HEK293T (cell line): ENCODE data around the gene NMT1.

Source experiments
- CTCF ChIA-PET: fragments of 350-600 bp; formaldehyde crosslinking; extraction: SDS; loops from one replicate; lab custom pipeline; 2021; ENCODE audit warnings: antibody characterized with exemption, inconsistent platforms; lab: Yijun Ruan, JAX
- POLR2A ChIA-PET: fragments of 350-600 bp; formaldehyde crosslinking; extraction: SDS; loops from one replicate; lab custom pipeline; 2020; ENCODE audit warnings: antibody characterized with exemption, inconsistent platforms; lab: Yijun Ruan, JAX
- DNase-seq: peaks from one replicate; pipeline ENCODE4 v3.0.0; 2012; ENCODE audit warnings: mixed read lengths; ENCODE audit errors: extremely low spot score
- ARNT ChIP-seq: fragments of 450-650 bp; IDR thresholded peaks from 2 replicates; pipeline ENCODE4 v1.6.1; 2017; ENCODE audit warnings: mild to moderate bottlenecking
- BHLHE40 ChIP-seq: fragments of 450-650 bp; IDR thresholded peaks from 2 replicates; pipeline ENCODE4 v1.6.1; 2016; ENCODE audit warnings: mild to moderate bottlenecking, moderate library complexity, borderline replicate concordance
- CTBP1 ChIP-seq: fragments of 450-650 bp; IDR thresholded peaks from 2 replicates; pipeline ENCODE4 v1.6.1; 2016; ENCODE audit warnings: borderline replicate concordance
- ELF4 ChIP-seq: fragments of 450-650 bp; IDR thresholded peaks from 2 replicates; pipeline ENCODE4 v1.6.1; 2017; ENCODE audit warnings: antibody characterized with exemption
- FOXA1 ChIP-seq: fragments of 450-650 bp; IDR thresholded peaks from 2 replicates; pipeline ENCODE4 v1.6.1; 2016; ENCODE audit warnings: mild to moderate bottlenecking
- FOXK2 ChIP-seq: fragments of 450-650 bp; IDR thresholded peaks from 2 replicates; pipeline ENCODE4 v1.6.1; 2016; ENCODE audit warnings: mild to moderate bottlenecking
- FOXM1 ChIP-seq: fragments of 450-650 bp; IDR thresholded peaks from 2 replicates; pipeline ENCODE4 v1.6.1; 2017; ENCODE audit warnings: mild to moderate bottlenecking, borderline replicate concordance
- HDGF ChIP-seq: fragments of 450-650 bp; IDR thresholded peaks from 2 replicates; pipeline ENCODE4 v1.6.1; 2017; ENCODE audit warnings: antibody characterized with exemption, borderline replicate concordance
- L3MBTL2 ChIP-seq: fragments of 450-650 bp; conservative IDR thresholded peaks from 2 replicates; pipeline ENCODE4 v1.6.1; 2016; ENCODE audit warnings: mild to moderate bottlenecking
- LEF1 ChIP-seq: fragments of 450-650 bp; IDR thresholded peaks from 2 replicates; pipeline ENCODE4 v1.6.1; 2017; ENCODE audit warnings: mild to moderate bottlenecking, borderline replicate concordance
- NFRKB ChIP-seq: fragments of 450-650 bp; IDR thresholded peaks from 2 replicates; pipeline ENCODE4 v1.6.1; 2016; ENCODE audit warnings: mild to moderate bottlenecking, moderate library complexity
- SP1 ChIP-seq: fragments of 450-650 bp; IDR thresholded peaks from 2 replicates; pipeline ENCODE4 v1.6.1; 2017
- SUZ12 ChIP-seq: fragments of 450-650 bp; IDR thresholded peaks from 2 replicates; pipeline ENCODE4 v1.6.1; 2016; ENCODE audit warnings: mild to moderate bottlenecking
- TARDBP ChIP-seq: fragments of 450-650 bp; IDR thresholded peaks from 2 replicates; pipeline ENCODE4 v1.6.1; 2016
- ZNF384 ChIP-seq: fragments of 450-650 bp; IDR thresholded peaks from 2 replicates; pipeline ENCODE4 v1.6.1; 2016
- TF ChIP-seq, protein P1 (sequence below): fragments of 450-650 bp; IDR thresholded peaks from 2 replicates; pipeline ENCODE4 v1.6.1; 2016

The NMT1 gene

GRCh38 chr17:45018514-45018847, 42.6 kb upstream of the NMT1 start:
- ChIA-PET CTCF (interaction anchor here (1.0 to 2.0 kb wide), 3 partner anchors 50 to 179 kb away, joined by 3 to 8 read pairs (median 4); partner anchors contain the start of gene C1QL1), POLR2A (interaction anchor here (0.6 to 1.8 kb wide), 2 partner anchors 76 to 133 kb away, joined by 3 to 4 read pairs; no protein-coding TSS in a partner anchor)
- TF ChIP-seq FOXM1 (no peak), L3MBTL2 (no peak), FOXK2 (no peak), TARDBP (no peak), ELF4 (no peak), SUZ12 (no peak), ZNF384 (no peak), LEF1 (no peak), NFRKB (no peak), CTBP1 (no peak), SP1 (no peak), ARNT (no peak), FOXA1 (no peak), HDGF (no peak), BHLHE40 (no peak)
- TF ChIP-seq, protein P1, sequence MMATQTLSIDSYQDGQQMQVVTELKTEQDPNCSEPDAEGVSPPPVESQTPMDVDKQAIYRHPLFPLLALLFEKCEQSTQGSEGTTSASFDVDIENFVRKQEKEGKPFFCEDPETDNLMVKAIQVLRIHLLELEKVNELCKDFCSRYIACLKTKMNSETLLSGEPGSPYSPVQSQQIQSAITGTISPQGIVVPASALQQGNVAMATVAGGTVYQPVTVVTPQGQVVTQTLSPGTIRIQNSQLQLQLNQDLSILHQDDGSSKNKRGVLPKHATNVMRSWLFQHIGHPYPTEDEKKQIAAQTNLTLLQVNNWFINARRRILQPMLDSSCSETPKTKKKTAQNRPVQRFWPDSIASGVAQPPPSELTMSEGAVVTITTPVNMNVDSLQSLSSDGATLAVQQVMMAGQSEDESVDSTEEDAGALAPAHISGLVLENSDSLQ, result no peak
- DNase-seq, result no peak

- DNase-seq, result peak; percentile 68
- ChIA-PET POLR2A (interaction anchor here (0.7 to 1.9 kb wide), 5 partner anchors 25 to 101 kb away, joined by 3 to 9 read pairs (median 4); no protein-coding TSS in a partner anchor), CTCF (interaction anchor here (0.6 to 4.5 kb wide), 8 partner anchors 13 to 179 kb away, joined by 3 to 40 read pairs (median 4); partner anchors contain the start of gene C1QL1)
- no peak for TF ChIP-seq FOXK2
- 0 out of 2 replicates have a peak, but pooled peaks have one; percentile 47 for TF ChIP-seq ARNT
- peak; percentile 52; the same call in 1 of the 2 replicates for TF ChIP-seq FOXM1
- TF ChIP-seq CTBP1, result no peak
Measured at GRCh38 chr17:45018848-45019711, 42.0 kb upstream of the NMT1 start.

DNA sequence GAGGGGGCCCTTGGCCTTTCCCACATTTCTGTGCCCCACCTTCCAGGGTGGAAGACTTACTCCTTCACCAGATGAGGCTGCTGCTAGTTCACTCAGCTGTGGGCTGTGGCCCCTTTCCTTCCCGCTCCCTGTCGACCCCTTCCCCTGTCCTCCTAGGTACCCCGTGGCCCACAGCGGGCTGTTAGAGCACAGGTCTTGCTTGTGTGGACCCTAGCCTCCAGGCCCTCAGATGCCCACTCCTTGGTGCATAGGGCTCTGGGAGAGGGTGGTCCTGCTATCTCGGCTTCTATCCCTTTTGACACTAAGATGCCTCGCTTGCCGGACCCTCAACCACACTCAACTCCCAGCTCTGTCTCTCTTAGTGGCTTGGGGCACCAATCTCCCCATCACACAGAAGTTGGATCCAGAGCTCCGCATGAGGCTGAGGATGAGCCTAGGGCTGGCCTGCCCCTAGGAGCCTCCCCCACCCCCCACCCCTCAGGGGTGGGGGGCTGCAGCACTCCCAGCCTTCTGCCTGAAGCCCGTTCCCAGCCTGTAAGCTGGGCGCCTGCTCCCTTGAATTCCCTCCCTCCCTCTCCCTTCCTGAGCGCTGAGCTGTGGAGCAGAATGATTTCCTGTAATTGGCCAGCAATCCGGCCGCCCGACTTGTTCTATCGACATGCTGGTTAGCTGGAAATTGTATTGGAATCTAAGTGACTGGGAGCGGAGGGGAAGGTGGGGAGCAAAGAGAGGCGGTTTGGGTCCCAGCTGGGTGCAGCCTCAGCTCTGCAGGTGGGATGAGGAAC, 40.6 kb upstream of the NMT1 start:
- CTCF ChIA-PET, result interaction anchor here (1.1 to 4.5 kb wide), 8 partner anchors 9 to 242 kb away, joined by 3 to 40 read pairs (median 6); partner anchors contain the start of gene C1QL1
- TF ChIP-seq FOXM1 (no peak), BHLHE40 (no peak), TARDBP (no peak), CTBP1 (no peak), FOXA1 (no peak), HDGF (no peak), SP1 (no peak), NFRKB (no peak), ZNF384 (no peak), FOXK2 (no peak), SUZ12 (no peak), L3MBTL2 (no peak), ELF4 (no peak), LEF1 (no peak), ARNT (no peak)
- TF ChIP-seq, protein P1, result no peak
- DNase-seq, result no peak
- POLR2A ChIA-PET, result interaction anchor here (0.9 to 1.9 kb wide), 8 partner anchors 26 to 103 kb away, joined by 3 to 9 read pairs (median 4); partner anchors contain the start of genes KIF18B and NMT1

- CTCF ChIA-PET, result interaction anchor here (0.6 to 4.5 kb wide), 16 partner anchors 13 to 244 kb away, joined by 3 to 40 read pairs (median 4); partner anchors contain the start of gene GFAP
- DNase-seq, result peak; percentile 89
- POLR2A ChIA-PET, result interaction anchor here (0.7 to 1.6 kb wide), 7 partner anchors 29 to 109 kb away, joined by 3 to 7 read pairs (median 3); partner anchors contain the start of genes KIF18B and NMT1
- TF ChIP-seq ARNT (no peak), CTBP1 (no peak), LEF1 (no peak), SP1 (no peak), ELF4 (no peak), TARDBP (no peak), HDGF (no peak), BHLHE40 (no peak), FOXA1 (no peak), FOXK2 (no peak), NFRKB (no peak), ZNF384 (no peak), SUZ12 (no peak), FOXM1 (no peak), L3MBTL2 (no peak)
- TF ChIP-seq, protein P1, result no peak
Measured at GRCh38 chr17:45021607-45022287, 39.4 kb upstream of the NMT1 start.
